Heart right ventricle (tissue), 16 donors: Measurements from ENCODE around the gene GPT2. TPM values are rescaled to one million over a fixed set of nuclear protein-coding genes. Genes with fewer than 3 reads are reported as not detected.
A peak's percentile ranks its signal among the peaks of the same experiment; 100 is the strongest.

ENCODE experiments used
- ATAC-seq, 8 donors: fragments of 200-7000 bp; cut with Tn5 transposase; one replicate each; pipeline ENCODE4 v1.9.1; 2020; ENCODE audit warnings: mild to moderate bottlenecking in 8 of 8, moderate library complexity in 8 of 8, moderate number of reproducible peaks in 1 of 8
- DNase-seq, 2 donors: peaks; one replicate each; pipeline ENCODE4 v3.0.0-alpha.2; 2020
- H3K27ac ChIP-seq, 10 donors: fragments of 200-600 bp; sonication (generic) in 2 of 10; one replicate each; pipeline versions ENCODE4 v1.5.0 to v1.8.0; 2020 to 2022; ENCODE audit warnings: mild to moderate bottlenecking in 3 of 10
- H3K27me3 ChIP-seq, 7 donors: fragments of 200-600 bp; one replicate each; pipeline ENCODE4 v1.8.0; 2021 to 2022; ENCODE audit warnings: mild to moderate bottlenecking in 2 of 7
- H3K36me3 ChIP-seq, 9 donors: fragments of 200-600 bp; sonication (generic) in 1 of 9; one replicate each; pipeline versions ENCODE4 v1.5.0 to v1.8.0; 2020 to 2022; ENCODE audit warnings: mild to moderate bottlenecking in 2 of 9
- H3K4me1 ChIP-seq, 9 donors: fragments of 200-600 bp; sonication (generic) in 1 of 9; one replicate each; pipeline versions ENCODE4 v1.5.0 to v1.8.0; 2020 to 2022; ENCODE audit warnings: mild to moderate bottlenecking in 4 of 9
- H3K4me3 ChIP-seq, 10 donors: fragments of 200-600 bp; sonication (generic) in 2 of 10; one replicate each; pipeline versions ENCODE4 v1.5.0 to v1.8.0; 2020 to 2022; ENCODE audit warnings: mild to moderate bottlenecking in 7 of 10, moderate library complexity in 2 of 10
- H3K9me3 ChIP-seq, 11 donors: fragments of 200-600 bp in 10 of 11; sonication (generic) in 2 of 11; one replicate each; pipeline versions ENCODE4 v1.5.0 to v1.8.0; 2013 to 2022; ENCODE audit warnings: mild to moderate bottlenecking in 2 of 11, control low read depth in 1 of 11, moderate library complexity in 1 of 11
- WGBS, 2 donors: extraction: QIAGEN DNeasy Blood & Tissue Kit; methylation state at CpG; one replicate each; pipeline ENCODE4 v1.1.7; 2013; ENCODE audit warnings: inconsistent platforms in 1 of 2; 5-methylcytosine and 5-hydroxymethylcytosine counted together
- intact Hi-C, 10 donors: fragments of 100-400 bp; cut with DNase I; formaldehyde crosslinking; loops; one replicate each; pipeline versions ENCODE4 v1.11.1 to v1.14.2; 2022
- polyA plus RNA-seq, 2 donors: library from polyadenylated mRNA; stranded (reverse); fragments of 200-250 nt; gene quantifications; one replicate each; pipeline ENCODE4 v1.2.3, GENCODE V29; 2013
- total RNA-seq, 10 donors: library from RNA; stranded (reverse); fragmentation: NEBNext Ultra II Directional in 3 of 10; extraction: Animal tissue kit (Norgen Biotek cat#: 25700) in 3 of 10; gene quantifications; one replicate each; pipeline versions ENCODE4 v1.2.1 to v1.2.4, GENCODE V29; 2021 to 2023
- TF ChIP-seq, protein P1 (sequence below), 9 donors: fragments of 200-600 bp; sonication (generic) in 2 of 9; IDR thresholded peaks; one replicate each; pipeline versions ENCODE4 v1.5.0 to v1.8.0; 2021 to 2022; ENCODE audit warnings: antibody characterized with exemption in 9 of 9, mild to moderate bottlenecking in 5 of 9, moderate library complexity in 1 of 9
- donor health status: Arrhythmogenic right ventricular cardiomyopathy.
- donor health status: ischemic (EF 13 %, LVEDD 7.1; RV severe dilation, severe dysfunction).
- donor health status: healthy with polysubstance abuse.
- donor health status: DM: no; HTN: yes; CAD: no.
- donor health status: DM: no; HTN: no; CAD: no.
- donor health status: ischemic (EF 25% LVEDD 6.9; RV normal size, moderate dysfunction).
- donor health status: ischemic (EF 25% LVEDD 5.7; RV mildly dilated, moderate dysfunction).
- donor health status: healthy.
- donor health status: DM: yes; HTN: yes; CAD: no.
- donor health status: Ischemic cardiomyopathy.
- donor health status: ischemic (EF 35%, LVEDD 5.7; RV mildly dilated, moderate dysfunction).
- donor health status: nonischemic (EF 11% LVEDD 7.7; RV severe dilation, severe dysfunction).
- donor health status: DM: yes; HTN: yes; CAD: no.
- donor health status: PGD.
- donor health status: ischemic (EF 29% LVEDD 5.4; RV normal size, mild dysfunction).
- donor health status: nonischemic (EF 23%, LVEDD 6.1; RV moderate dilation, normal function).

GPT2 gene
- total and polyA plus RNA-seq, 12 donors, result 6.7 to 23.7 (median 17.3) TPM

- Histone ChIP-seq H3K4me3 (no peak overlapping the region), H3K9me3 (no peaks in the 10 kb centered on the region), H3K4me1 (peaks cover 0 to 13% (median 5%) of the 10 kb centered on the region in 9 donors), H3K27ac (no peak overlapping the region), H3K27me3 (no peaks in the 10 kb centered on the region), H3K36me3 (peaks cover 0 to 21% (median 0%) of the 10 kb centered on the region in 9 donors)
- WGBS, 2 donors, result 81 to 82% methylated on average over 15 of the region's 15 CpGs
- TF ChIP-seq, protein P1, sequence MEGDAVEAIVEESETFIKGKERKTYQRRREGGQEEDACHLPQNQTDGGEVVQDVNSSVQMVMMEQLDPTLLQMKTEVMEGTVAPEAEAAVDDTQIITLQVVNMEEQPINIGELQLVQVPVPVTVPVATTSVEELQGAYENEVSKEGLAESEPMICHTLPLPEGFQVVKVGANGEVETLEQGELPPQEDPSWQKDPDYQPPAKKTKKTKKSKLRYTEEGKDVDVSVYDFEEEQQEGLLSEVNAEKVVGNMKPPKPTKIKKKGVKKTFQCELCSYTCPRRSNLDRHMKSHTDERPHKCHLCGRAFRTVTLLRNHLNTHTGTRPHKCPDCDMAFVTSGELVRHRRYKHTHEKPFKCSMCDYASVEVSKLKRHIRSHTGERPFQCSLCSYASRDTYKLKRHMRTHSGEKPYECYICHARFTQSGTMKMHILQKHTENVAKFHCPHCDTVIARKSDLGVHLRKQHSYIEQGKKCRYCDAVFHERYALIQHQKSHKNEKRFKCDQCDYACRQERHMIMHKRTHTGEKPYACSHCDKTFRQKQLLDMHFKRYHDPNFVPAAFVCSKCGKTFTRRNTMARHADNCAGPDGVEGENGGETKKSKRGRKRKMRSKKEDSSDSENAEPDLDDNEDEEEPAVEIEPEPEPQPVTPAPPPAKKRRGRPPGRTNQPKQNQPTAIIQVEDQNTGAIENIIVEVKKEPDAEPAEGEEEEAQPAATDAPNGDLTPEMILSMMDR (IDR thresholded peaks at IDR 0.05), result no peak
- DNase-seq (no peak), ATAC-seq (no peak)
- intact Hi-C loops, result loop anchor here in 3 of 10 donors (5.0 kb wide), 2 partner anchors 72 to 77 kb away; no protein-coding TSS in a partner anchor
These were observed 44.6 kb downstream of the GPT2 start for GRCh38 chr16:46928811-46929210.

DNA sequence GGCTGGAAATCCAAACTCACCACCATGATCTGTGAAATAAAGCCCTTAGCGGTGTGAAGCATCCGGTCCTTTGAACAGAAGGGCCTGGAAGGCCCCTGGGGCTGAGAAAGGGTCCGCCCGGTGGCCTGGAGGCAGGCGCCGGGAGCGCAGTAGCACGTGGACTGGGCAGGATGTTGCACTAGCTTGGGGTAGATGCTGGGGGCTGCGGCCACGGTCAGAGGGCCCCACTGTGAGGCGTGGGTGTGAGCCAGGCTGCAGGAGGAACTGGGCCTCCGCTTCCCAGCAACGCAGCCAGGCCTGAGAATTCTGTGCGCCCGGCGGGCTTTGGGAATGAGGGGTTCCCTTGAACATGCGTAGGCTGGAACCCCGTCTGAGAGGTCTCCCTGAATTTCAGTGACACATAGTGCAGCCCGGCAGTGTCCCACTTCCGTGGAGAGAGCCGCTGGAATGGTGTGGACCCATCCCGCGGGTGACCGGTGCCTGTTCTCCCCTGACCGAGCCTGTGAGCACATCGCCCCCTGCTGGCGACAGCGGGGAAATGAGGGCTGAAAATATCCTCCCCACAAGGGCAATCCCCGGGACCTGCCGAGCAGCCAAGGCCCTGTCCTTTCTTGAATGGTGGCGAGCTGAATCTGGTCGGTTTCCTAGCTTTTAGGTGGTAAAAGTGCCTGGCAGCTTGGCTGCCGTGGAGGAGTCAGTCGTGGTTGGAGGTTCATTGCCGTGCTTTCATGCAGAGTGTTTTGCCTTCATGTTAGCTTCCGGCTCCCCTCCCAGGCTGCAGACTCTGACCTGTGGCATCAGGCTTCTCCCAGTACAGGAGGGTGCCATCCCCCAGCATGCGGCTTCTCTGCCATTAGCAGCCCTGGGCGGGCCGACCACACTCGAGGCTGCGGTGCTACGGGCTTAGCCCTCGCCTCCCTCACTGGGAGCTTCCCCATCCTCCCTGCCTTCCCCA, 45.5 kb downstream of the GPT2 start:
- intact Hi-C loops, result loop anchor here in 3 of 10 donors (5.0 kb wide), 2 partner anchors 72 to 77 kb away; no protein-coding TSS in a partner anchor
- TF ChIP-seq, protein P1 (IDR thresholded peaks at IDR 0.05), result peak; percentile 71 to 91 (median 84)
- Histone ChIP-seq H3K27ac (no peak overlapping the region), H3K36me3 (peaks cover 0 to 18% (median 0%) of the 10 kb centered on the region in 9 donors), H3K9me3 (no peaks in the 10 kb centered on the region), H3K4me3 (no peak overlapping the region), H3K27me3 (no peaks in the 10 kb centered on the region), H3K4me1 (peaks cover 0 to 10% (median 4%) of the 10 kb centered on the region in 9 donors)
- 64 to 66% methylated on average over 43 of the region's 43 CpGs for WGBS, 2 donors
- ATAC-seq (peak; percentile 51 to 80 (median 74)), DNase-seq (peak; percentile 47 to 68)

DNA sequence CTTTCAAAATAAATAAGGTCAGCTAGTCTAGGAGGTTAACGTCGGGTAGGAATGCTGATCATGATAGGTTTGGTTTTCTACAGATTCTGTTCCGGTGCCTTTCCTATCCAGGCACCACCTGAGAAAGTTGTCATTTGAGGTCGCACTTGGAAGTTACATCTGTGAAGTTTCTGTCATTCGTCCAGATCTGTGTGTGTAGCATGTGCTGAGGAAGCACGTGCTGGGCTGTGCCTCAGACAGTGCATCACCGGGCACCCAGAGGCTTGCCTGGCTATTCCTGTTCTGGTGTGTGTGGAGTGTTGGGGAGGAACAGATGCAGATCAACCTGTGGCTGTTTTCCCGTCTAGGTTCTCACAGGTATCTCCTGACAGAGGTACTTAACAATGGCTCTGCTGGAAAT, 46.7 kb downstream of the GPT2 start:
- Histone ChIP-seq H3K27me3 (no peaks in the 10 kb centered on the region), H3K4me3 (no peak overlapping the region), H3K9me3 (no peaks in the 10 kb centered on the region), H3K4me1 (peaks cover 0 to 10% (median 4%) of the 10 kb centered on the region in 9 donors), H3K27ac (no peak overlapping the region), H3K36me3 (peaks cover 0 to 18% (median 0%) of the 10 kb centered on the region in 9 donors)
- ATAC-seq, result no peak
- no peak for DNase-seq
- intact Hi-C loops, result no loop called here
- 71 to 82% methylated on average over 8 of the region's 8 CpGs for WGBS, 2 donors
- TF ChIP-seq, protein P1 (IDR thresholded peaks at IDR 0.05), result no peak

- Histone ChIP-seq H3K4me1 (peaks cover 0 to 5% (median 0%) of the 10 kb centered on the region in 9 donors), H3K9me3 (no peaks in the 10 kb centered on the region), H3K27ac (no peak overlapping the region), H3K36me3 (peaks cover 0 to 9% (median 0%) of the 10 kb centered on the region in 9 donors), H3K4me3 (no peak overlapping the region), H3K27me3 (no peaks in the 10 kb centered on the region)
- TF ChIP-seq, protein P1 (IDR thresholded peaks at IDR 0.05), result no peak
- intact Hi-C loops, result no loop called here
- ATAC-seq, result no peak
- 72 to 74% methylated on average over 7 of the region's 7 CpGs for WGBS, 2 donors
- DNase-seq, result no peak
These were observed 48.6 kb downstream of the GPT2 start for GRCh38 chr16:46932802-46933201.
